ENCODE data around the gene CAMK1G. TPM values are rescaled to one million over a fixed set of nuclear protein-coding genes. Genes with fewer than 3 reads are reported as not detected.

CAMK1G gene
- polyA plus RNA-seq, 1 of the 3 experiments (the other 2 are of a cell fraction): 15.1 TPM

DNA sequence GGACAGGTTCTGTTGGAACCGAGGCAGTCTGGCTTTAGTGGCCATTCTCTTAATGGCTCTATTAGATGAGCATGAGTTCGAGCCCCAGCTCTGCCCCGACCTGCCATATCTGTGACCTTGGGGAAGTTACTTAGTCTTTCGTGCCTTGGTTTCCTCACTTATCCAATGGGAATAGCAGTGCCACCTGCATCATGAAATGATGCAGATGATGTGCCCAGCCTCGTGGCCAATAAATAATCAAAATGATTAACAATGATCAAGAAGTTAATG, 30.6 kb downstream of the CAMK1G start:
- no peaks in the 10 kb centered on the region for H4K20me1 ChIP-seq (ENCODE audit: insufficient read depth)
- no peak overlapping the region for H3K4me2 ChIP-seq
- TF ChIP-seq, protein P1, sequence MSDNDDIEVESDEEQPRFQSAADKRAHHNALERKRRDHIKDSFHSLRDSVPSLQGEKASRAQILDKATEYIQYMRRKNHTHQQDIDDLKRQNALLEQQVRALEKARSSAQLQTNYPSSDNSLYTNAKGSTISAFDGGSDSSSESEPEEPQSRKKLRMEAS (IDR thresholded peaks at IDR 0.05; ENCODE audit: low read depth): no peak
- TF ChIP-seq SIN3A (IDR thresholded peaks at IDR 0.05; ENCODE audit: borderline replicate concordance, low read depth, low read length): no peak
- no peak for TF ChIP-seq FOXM1 (IDR thresholded peaks at IDR 0.05; ENCODE audit: low read depth)
- no peak for TF ChIP-seq EP300 (IDR thresholded peaks at IDR 0.05; ENCODE audit: borderline replicate concordance in 1 of 2, low read depth in 1 of 2, low read length in 1 of 2)
- TF ChIP-seq FOSL2 (IDR thresholded peaks at IDR 0.05; ENCODE audit: borderline replicate concordance, low read depth): no peak
- H2AFZ ChIP-seq (ENCODE audit: low read depth): no peak overlapping the region
- peaks cover 5 to 46% of the 10 kb centered on the region in 2 experiments for H3K36me3 ChIP-seq (replicated peaks in 1 of 2; ENCODE audit: control insufficient read depth in 1 of 2, insufficient read depth in 2 of 2, low read length in 1 of 2)
- ChIA-PET POLR2A (no interaction called here), CTCF (interaction anchor here (2.4 to 6.9 kb wide), 2 partner anchors 13 kb away, joined by 12 to 43 read pairs; no protein-coding TSS in a partner anchor)
- H3K4me1 ChIP-seq (ENCODE audit: control insufficient read depth in 1 of 2, insufficient read depth in 2 of 2, low read depth in 1 of 2, low read length in 1 of 2): peaks cover 0 to 9% of the 10 kb centered on the region in 2 experiments; a peak in 2 of 4 replicates
- no peaks in the 10 kb centered on the region for H3K9me3 ChIP-seq
- no peak for DNase-seq
- whole genome bisulfite sequencing (ENCODE audit: low lambda C conversion rate): 51% methylated on average over 5 of the region's 5 CpGs
- no peaks in the 10 kb centered on the region for H3F3A ChIP-seq (replicated peaks; ENCODE audit: insufficient read depth)
- H3K4me3 ChIP-seq (ENCODE audit: low read depth in 2 of 2, low read length in 1 of 2): no peak overlapping the region
- H3K27ac ChIP-seq (ENCODE audit: low read depth in 2 of 2, low read length in 1 of 2): no peak overlapping the region
- no peaks in the 10 kb centered on the region for H3K79me2 ChIP-seq (ENCODE audit: insufficient read depth)
- H3K9me2 ChIP-seq: no peaks in the 10 kb centered on the region
- H3K27me3 ChIP-seq (ENCODE audit: insufficient read depth): no peaks in the 10 kb centered on the region
- no peak overlapping the region for H3K9ac ChIP-seq

DNA sequence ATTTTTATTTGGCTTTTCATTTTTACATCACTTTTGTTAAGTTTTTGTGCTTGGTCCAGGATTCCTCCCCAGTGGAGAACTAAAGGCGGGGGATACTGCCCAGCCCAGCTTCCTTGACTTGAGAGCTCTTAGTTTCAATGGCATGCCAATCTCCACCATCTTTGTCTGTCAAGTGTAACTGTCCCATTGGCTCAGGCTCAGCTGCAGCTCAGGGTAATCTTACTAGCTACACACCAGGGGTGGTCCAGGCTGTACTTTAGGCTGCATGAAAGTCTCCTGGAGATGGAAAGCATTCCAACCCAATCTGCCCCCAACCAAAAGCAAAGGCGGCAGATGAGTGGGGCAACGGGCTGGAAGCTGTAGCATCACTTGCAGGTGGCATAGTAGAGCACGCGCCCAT, 31.4 kb downstream of the CAMK1G start:
- ChIA-PET CTCF (interaction anchor here (0.9 to 6.9 kb wide), 4 partner anchors 13 to 78 kb away, joined by 3 to 43 read pairs (median 25); no protein-coding TSS in a partner anchor), POLR2A (no interaction called here)
- 90% methylated on average over 5 of the region's 5 CpGs for WGBS (ENCODE audit: low lambda C conversion rate)
- TF ChIP-seq, protein P1 (IDR thresholded peaks at IDR 0.05; ENCODE audit: low read depth): no peak
- H3K4me1 ChIP-seq (ENCODE audit: control insufficient read depth in 1 of 2, insufficient read depth in 2 of 2, low read depth in 1 of 2, low read length in 1 of 2): peaks cover 0 to 10% of the 10 kb centered on the region in 2 experiments; a peak in 1 of 4 replicates
- no peaks in the 10 kb centered on the region for H3K79me2 ChIP-seq (ENCODE audit: insufficient read depth)
- H3K4me3 ChIP-seq (ENCODE audit: low read depth in 2 of 2, low read length in 1 of 2): no peak overlapping the region
- no peak overlapping the region for H3K9ac ChIP-seq
- no peaks in the 10 kb centered on the region for H3K9me2 ChIP-seq
- no peaks in the 10 kb centered on the region for H4K20me1 ChIP-seq (ENCODE audit: insufficient read depth)
- H3K27me3 ChIP-seq (ENCODE audit: insufficient read depth): no peaks in the 10 kb centered on the region
- DNase-seq: no peak
- H3K9me3 ChIP-seq: no peaks in the 10 kb centered on the region
- no peak overlapping the region for H3K4me2 ChIP-seq
- H3K36me3 ChIP-seq (replicated peaks in 1 of 2; ENCODE audit: control insufficient read depth in 1 of 2, insufficient read depth in 2 of 2, low read length in 1 of 2): peaks cover 5 to 37% of the 10 kb centered on the region in 2 experiments
- H2AFZ ChIP-seq (ENCODE audit: low read depth): no peak overlapping the region
- no peak overlapping the region for H3K27ac ChIP-seq (ENCODE audit: low read depth in 2 of 2, low read length in 1 of 2)
- no peaks in the 10 kb centered on the region for H3F3A ChIP-seq (replicated peaks; ENCODE audit: insufficient read depth)

DNA sequence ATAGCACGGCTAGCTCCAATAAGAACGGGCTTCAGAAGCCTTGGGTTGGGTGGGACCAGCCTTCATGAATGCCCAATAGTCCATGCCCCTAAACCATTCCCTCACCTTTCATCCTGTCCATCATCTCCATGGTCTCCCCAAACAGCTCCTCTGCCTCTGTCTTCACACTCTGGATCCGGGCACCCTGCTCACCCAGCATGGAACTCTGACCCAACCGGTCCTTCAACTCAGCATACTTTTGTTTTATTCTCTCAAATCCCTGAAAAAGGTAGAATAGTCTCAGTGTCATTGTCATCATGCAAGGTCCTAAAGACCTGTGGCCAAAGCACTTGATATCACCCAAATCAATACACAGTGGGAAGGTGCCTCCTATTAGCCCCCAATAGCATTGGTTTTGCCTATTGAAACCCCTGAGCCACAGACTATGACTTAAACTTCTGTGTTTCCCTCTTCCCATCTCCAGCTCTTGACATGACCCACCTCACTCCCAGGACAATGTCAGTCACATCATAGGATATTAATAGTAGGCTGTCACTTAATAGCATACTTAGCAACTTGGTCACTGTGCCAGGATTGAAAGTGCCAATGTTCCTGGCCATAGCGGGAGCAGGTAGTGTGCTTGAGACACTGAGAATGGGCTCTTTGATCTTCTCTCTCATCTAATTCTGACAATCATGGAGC, 33.0 kb downstream of the CAMK1G start:
- H3K79me2 ChIP-seq (ENCODE audit: insufficient read depth): no peaks in the 10 kb centered on the region
- H3K4me3 ChIP-seq (ENCODE audit: low read depth in 2 of 2, low read length in 1 of 2): no peak overlapping the region
- CTCF ChIA-PET: interaction anchor here (1.1 to 6.9 kb wide), 8 partner anchors 8 to 76 kb away, joined by 4 to 43 read pairs (median 8); no protein-coding TSS in a partner anchor
- POLR2A ChIA-PET: no interaction called here
- H3K9ac ChIP-seq: no peak overlapping the region
- H3K9me2 ChIP-seq: no peaks in the 10 kb centered on the region
- H4K20me1 ChIP-seq (ENCODE audit: insufficient read depth): no peaks in the 10 kb centered on the region
- H3K36me3 ChIP-seq (replicated peaks in 1 of 2; ENCODE audit: control insufficient read depth in 1 of 2, insufficient read depth in 2 of 2, low read length in 1 of 2): peaks cover 5 to 26% of the 10 kb centered on the region in 2 experiments
- no peak for DNase-seq
- H3K4me1 ChIP-seq (ENCODE audit: control insufficient read depth in 1 of 2, insufficient read depth in 2 of 2, low read depth in 1 of 2, low read length in 1 of 2): peaks cover 9 to 22% of the 10 kb centered on the region in 2 experiments; a peak in 2 of 4 replicates
- no peaks in the 10 kb centered on the region for H3F3A ChIP-seq (replicated peaks; ENCODE audit: insufficient read depth)
- no peak overlapping the region for H3K27ac ChIP-seq (ENCODE audit: low read depth in 2 of 2, low read length in 1 of 2)
- no peak overlapping the region for H3K4me2 ChIP-seq
- no peak overlapping the region for H2AFZ ChIP-seq (ENCODE audit: low read depth)
- no peaks in the 10 kb centered on the region for H3K27me3 ChIP-seq (ENCODE audit: insufficient read depth)
- WGBS (ENCODE audit: low lambda C conversion rate): 92% methylated on average over 5 of the region's 5 CpGs
- H3K9me3 ChIP-seq: no peaks in the 10 kb centered on the region
- TF ChIP-seq TCF12 (IDR thresholded peaks at IDR 0.05): no peak
- TF ChIP-seq, protein P2, sequence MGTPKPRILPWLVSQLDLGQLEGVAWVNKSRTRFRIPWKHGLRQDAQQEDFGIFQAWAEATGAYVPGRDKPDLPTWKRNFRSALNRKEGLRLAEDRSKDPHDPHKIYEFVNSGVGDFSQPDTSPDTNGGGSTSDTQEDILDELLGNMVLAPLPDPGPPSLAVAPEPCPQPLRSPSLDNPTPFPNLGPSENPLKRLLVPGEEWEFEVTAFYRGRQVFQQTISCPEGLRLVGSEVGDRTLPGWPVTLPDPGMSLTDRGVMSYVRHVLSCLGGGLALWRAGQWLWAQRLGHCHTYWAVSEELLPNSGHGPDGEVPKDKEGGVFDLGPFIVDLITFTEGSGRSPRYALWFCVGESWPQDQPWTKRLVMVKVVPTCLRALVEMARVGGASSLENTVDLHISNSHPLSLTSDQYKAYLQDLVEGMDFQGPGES (IDR thresholded peaks at IDR 0.05; ENCODE audit: low read depth, low read length): no peak
- no peak for TF ChIP-seq SMC3 (IDR thresholded peaks at IDR 0.05; ENCODE audit: low read depth, low read length)
- TF ChIP-seq, protein P3, sequence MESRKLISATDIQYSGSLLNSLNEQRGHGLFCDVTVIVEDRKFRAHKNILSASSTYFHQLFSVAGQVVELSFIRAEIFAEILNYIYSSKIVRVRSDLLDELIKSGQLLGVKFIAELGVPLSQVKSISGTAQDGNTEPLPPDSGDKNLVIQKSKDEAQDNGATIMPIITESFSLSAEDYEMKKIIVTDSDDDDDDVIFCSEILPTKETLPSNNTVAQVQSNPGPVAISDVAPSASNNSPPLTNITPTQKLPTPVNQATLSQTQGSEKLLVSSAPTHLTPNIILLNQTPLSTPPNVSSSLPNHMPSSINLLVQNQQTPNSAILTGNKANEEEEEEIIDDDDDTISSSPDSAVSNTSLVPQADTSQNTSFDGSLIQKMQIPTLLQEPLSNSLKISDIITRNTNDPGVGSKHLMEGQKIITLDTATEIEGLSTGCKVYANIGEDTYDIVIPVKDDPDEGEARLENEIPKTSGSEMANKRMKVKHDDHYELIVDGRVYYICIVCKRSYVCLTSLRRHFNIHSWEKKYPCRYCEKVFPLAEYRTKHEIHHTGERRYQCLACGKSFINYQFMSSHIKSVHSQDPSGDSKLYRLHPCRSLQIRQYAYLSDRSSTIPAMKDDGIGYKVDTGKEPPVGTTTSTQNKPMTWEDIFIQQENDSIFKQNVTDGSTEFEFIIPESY (IDR thresholded peaks at IDR 0.05; ENCODE audit: borderline replicate concordance, low read depth): no peak
- no peak for TF ChIP-seq FOXJ3 (CRISPR knock-in tag; IDR thresholded peaks at IDR 0.05)
- TF ChIP-seq RAD21 (IDR thresholded peaks at IDR 0.05; ENCODE audit: low read length): no peak
- no peak for TF ChIP-seq GABPA (IDR thresholded peaks at IDR 0.05; ENCODE audit: low read depth)
- TF ChIP-seq RFX5 (IDR thresholded peaks at IDR 0.05; ENCODE audit: low read length): no peak
- TF ChIP-seq FOXM1 (IDR thresholded peaks at IDR 0.05; ENCODE audit: low read depth): no peak
- no peak for TF ChIP-seq EZH2phosphoT487 (IDR thresholded peaks at IDR 0.05; ENCODE audit: borderline replicate concordance, low read depth)
- TF ChIP-seq GATA2 (CRISPR knock-in tag; IDR thresholded peaks at IDR 0.05): no peak
- no peak for TF ChIP-seq FOSL2 (IDR thresholded peaks at IDR 0.05; ENCODE audit: borderline replicate concordance, low read depth)
- TF ChIP-seq, protein P4, sequence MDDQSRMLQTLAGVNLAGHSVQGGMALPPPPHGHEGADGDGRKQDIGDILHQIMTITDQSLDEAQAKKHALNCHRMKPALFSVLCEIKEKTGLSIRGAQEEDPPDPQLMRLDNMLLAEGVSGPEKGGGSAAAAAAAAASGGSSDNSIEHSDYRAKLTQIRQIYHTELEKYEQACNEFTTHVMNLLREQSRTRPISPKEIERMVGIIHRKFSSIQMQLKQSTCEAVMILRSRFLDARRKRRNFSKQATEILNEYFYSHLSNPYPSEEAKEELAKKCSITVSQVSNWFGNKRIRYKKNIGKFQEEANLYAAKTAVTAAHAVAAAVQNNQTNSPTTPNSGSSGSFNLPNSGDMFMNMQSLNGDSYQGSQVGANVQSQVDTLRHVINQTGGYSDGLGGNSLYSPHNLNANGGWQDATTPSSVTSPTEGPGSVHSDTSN (IDR thresholded peaks at IDR 0.05): no peak
- TF ChIP-seq NFIC (IDR thresholded peaks at IDR 0.05; ENCODE audit: borderline replicate concordance): no peak

All from SK-N-SH (cell line).